ENCODE results near the gene EPB41L4B. TPM values are rescaled to one million over a fixed set of nuclear protein-coding genes. Genes with fewer than 3 reads are reported as not detected.

The EPB41L4B gene
- total and polyA plus RNA-seq, 2 experiments from 2014 or later, result 11.0 to 32.2 TPM

- no peak overlapping the region for H3K4me3 Mint-ChIP-seq
- H3K4me1 ChIP-seq (ENCODE audit: insufficient read depth), result no peaks in the 10 kb centered on the region
- no peaks in the 10 kb centered on the region for H3K36me3 ChIP-seq (ENCODE audit: insufficient read depth)
- no peak overlapping the region for H3K4me2 ChIP-seq
- TF ChIP-seq POLR2AphosphoS5 (IDR thresholded peaks at IDR 0.05; ENCODE audit: low read depth) (no peak), JUNB (IDR thresholded peaks at IDR 0.05; ENCODE audit: unreplicated experiment) (no peak), NANOG (IDR thresholded peaks at IDR 0.05; ENCODE audit: borderline replicate concordance) (no peak), CREB1 (CRISPR knock-in tag; IDR thresholded peaks at IDR 0.05; ENCODE audit: low read depth) (no peak), STAT1 (IDR thresholded peaks at IDR 0.05; ENCODE audit: unreplicated experiment) (no peak), ZNF331 (CRISPR knock-in tag; IDR thresholded peaks at IDR 0.05; ENCODE audit: low read depth) (no peak), EZH2 (IDR thresholded peaks at IDR 0.05; ENCODE audit: low read depth, unreplicated experiment) (no peak), EZH2phosphoT487 (IDR thresholded peaks at IDR 0.05; ENCODE audit: unreplicated experiment) (no peak), ZNF114 (CRISPR knock-in tag; IDR thresholded peaks at IDR 0.05) (no peak), CTCF (conservative IDR thresholded peaks at IDR 0.05; ENCODE audit: low read depth in 2 of 2) (no peak)
- TF ChIP-seq, protein P1, sequence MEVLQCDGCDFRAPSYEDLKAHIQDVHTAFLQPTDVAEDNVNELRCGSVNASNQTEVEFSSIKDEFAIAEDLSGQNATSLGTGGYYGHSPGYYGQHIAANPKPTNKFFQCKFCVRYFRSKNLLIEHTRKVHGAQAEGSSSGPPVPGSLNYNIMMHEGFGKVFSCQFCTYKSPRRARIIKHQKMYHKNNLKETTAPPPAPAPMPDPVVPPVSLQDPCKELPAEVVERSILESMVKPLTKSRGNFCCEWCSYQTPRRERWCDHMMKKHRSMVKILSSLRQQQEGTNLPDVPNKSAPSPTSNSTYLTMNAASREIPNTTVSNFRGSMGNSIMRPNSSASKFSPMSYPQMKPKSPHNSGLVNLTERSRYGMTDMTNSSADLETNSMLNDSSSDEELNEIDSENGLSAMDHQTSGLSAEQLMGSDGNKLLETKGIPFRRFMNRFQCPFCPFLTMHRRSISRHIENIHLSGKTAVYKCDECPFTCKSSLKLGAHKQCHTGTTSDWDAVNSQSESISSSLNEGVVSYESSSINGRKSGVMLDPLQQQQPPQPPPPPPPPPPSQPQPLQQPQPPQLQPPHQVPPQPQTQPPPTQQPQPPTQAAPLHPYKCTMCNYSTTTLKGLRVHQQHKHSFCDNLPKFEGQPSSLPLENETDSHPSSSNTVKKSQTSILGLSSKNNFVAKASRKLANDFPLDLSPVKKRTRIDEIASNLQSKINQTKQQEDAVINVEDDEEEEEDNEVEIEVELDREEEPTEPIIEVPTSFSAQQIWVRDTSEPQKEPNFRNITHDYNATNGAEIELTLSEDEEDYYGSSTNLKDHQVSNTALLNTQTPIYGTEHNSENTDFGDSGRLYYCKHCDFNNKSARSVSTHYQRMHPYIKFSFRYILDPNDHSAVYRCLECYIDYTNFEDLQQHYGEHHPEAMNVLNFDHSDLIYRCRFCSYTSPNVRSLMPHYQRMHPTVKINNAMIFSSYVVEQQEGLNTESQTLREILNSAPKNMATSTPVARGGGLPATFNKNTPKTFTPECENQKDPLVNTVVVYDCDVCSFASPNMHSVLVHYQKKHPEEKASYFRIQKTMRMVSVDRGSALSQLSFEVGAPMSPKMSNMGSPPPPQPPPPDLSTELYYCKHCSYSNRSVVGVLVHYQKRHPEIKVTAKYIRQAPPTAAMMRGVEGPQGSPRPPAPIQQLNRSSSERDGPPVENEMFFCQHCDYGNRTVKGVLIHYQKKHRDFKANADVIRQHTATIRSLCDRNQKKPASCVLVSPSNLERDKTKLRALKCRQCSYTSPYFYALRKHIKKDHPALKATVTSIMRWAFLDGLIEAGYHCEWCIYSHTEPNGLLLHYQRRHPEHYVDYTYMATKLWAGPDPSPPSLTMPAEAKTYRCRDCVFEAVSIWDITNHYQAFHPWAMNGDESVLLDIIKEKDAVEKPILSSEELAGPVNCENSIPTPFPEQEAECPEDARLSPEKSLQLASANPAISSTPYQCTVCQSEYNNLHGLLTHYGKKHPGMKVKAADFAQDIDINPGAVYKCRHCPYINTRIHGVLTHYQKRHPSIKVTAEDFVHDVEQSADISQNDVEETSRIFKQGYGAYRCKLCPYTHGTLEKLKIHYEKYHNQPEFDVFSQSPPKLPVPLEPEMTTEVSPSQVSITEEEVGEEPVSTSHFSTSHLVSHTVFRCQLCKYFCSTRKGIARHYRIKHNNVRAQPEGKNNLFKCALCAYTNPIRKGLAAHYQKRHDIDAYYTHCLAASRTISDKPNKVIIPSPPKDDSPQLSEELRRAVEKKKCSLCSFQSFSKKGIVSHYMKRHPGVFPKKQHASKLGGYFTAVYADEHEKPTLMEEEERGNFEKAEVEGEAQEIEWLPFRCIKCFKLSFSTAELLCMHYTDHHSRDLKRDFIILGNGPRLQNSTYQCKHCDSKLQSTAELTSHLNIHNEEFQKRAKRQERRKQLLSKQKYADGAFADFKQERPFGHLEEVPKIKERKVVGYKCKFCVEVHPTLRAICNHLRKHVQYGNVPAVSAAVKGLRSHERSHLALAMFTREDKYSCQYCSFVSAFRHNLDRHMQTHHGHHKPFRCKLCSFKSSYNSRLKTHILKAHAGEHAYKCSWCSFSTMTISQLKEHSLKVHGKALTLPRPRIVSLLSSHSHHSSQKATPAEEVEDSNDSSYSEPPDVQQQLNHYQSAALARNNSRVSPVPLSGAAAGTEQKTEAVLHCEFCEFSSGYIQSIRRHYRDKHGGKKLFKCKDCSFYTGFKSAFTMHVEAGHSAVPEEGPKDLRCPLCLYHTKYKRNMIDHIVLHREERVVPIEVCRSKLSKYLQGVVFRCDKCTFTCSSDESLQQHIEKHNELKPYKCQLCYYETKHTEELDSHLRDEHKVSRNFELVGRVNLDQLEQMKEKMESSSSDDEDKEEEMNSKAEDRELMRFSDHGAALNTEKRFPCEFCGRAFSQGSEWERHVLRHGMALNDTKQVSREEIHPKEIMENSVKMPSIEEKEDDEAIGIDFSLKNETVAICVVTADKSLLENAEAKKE (CRISPR knock-in tag; IDR thresholded peaks at IDR 0.05), result no peak
- TF ChIP-seq, protein P2, sequence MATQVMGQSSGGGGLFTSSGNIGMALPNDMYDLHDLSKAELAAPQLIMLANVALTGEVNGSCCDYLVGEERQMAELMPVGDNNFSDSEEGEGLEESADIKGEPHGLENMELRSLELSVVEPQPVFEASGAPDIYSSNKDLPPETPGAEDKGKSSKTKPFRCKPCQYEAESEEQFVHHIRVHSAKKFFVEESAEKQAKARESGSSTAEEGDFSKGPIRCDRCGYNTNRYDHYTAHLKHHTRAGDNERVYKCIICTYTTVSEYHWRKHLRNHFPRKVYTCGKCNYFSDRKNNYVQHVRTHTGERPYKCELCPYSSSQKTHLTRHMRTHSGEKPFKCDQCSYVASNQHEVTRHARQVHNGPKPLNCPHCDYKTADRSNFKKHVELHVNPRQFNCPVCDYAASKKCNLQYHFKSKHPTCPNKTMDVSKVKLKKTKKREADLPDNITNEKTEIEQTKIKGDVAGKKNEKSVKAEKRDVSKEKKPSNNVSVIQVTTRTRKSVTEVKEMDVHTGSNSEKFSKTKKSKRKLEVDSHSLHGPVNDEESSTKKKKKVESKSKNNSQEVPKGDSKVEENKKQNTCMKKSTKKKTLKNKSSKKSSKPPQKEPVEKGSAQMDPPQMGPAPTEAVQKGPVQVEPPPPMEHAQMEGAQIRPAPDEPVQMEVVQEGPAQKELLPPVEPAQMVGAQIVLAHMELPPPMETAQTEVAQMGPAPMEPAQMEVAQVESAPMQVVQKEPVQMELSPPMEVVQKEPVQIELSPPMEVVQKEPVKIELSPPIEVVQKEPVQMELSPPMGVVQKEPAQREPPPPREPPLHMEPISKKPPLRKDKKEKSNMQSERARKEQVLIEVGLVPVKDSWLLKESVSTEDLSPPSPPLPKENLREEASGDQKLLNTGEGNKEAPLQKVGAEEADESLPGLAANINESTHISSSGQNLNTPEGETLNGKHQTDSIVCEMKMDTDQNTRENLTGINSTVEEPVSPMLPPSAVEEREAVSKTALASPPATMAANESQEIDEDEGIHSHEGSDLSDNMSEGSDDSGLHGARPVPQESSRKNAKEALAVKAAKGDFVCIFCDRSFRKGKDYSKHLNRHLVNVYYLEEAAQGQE (IDR thresholded peaks at IDR 0.05; ENCODE audit: unreplicated experiment), result no peak
- TF ChIP-seq, protein P3, sequence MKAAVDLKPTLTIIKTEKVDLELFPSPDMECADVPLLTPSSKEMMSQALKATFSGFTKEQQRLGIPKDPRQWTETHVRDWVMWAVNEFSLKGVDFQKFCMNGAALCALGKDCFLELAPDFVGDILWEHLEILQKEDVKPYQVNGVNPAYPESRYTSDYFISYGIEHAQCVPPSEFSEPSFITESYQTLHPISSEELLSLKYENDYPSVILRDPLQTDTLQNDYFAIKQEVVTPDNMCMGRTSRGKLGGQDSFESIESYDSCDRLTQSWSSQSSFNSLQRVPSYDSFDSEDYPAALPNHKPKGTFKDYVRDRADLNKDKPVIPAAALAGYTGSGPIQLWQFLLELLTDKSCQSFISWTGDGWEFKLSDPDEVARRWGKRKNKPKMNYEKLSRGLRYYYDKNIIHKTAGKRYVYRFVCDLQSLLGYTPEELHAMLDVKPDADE (IDR thresholded peaks at IDR 0.05), result no peak
- no peaks in the 10 kb centered on the region for H3K27me3 ChIP-seq (ENCODE audit: insufficient read depth)
- H3K4me1 Mint-ChIP-seq, result peaks cover 4% of the 10 kb centered on the region; the same call in 1 of the 3 replicates
- no peaks in the 10 kb centered on the region for H3K9me2 ChIP-seq (ENCODE audit: insufficient read depth)
- no peak for DNase-seq (ENCODE audit: low spot score)
- no peak overlapping the region for H3K27ac Mint-ChIP-seq
- no peak overlapping the region for H3K27ac ChIP-seq (ENCODE audit: low read depth)
- no peak for ATAC-seq
- no peaks in the 10 kb centered on the region for H3K79me2 ChIP-seq (replicated peaks; ENCODE audit: insufficient read depth)
- H3F3A ChIP-seq (replicated peaks; ENCODE audit: low read depth), result no peaks in the 10 kb centered on the region
- peak overlapping the region; percentile 81 for H2AFZ ChIP-seq
- H3K9me3 Mint-ChIP-seq, result no peaks in the 10 kb centered on the region
- H3K4me3 ChIP-seq, result no peak overlapping the region
- peaks cover 2% of the 10 kb centered on the region for H3K27me3 Mint-ChIP-seq (ENCODE audit: insufficient read depth, low read depth, poor library complexity)
- no peaks in the 10 kb centered on the region for H4K20me1 ChIP-seq (replicated peaks; ENCODE audit: insufficient read depth)
- H3K36me3 Mint-ChIP-seq (ENCODE audit: low read depth), result no peaks in the 10 kb centered on the region
Measured at GRCh38 chr9:109182550-109182939, 138.3 kb downstream of the EPB41L4B start.
